SK-N-SH (cell line): Measurements from ENCODE around the gene LGR5. TPM values are rescaled to one million over a fixed set of nuclear protein-coding genes. Genes with fewer than 3 reads are reported as not detected.

Experiments used
- CTCF ChIA-PET: fragments of 300-600, 350-600 bp; formaldehyde crosslinking; extraction: SDS; loops from one replicate; lab custom pipeline; 2021; lab: Yijun Ruan, JAX
- POLR2A ChIA-PET: fragments of 350-600 bp; sonication (Branson Sonifier 250); formaldehyde crosslinking; extraction: SDS; loops from one replicate; lab custom pipeline; 2020; ENCODE audit warnings: antibody characterized with exemption, inconsistent platforms; lab: Yijun Ruan, JAX
- DNase-seq: peaks from one replicate; pipeline ENCODE4 v3.0.0; 2012
- H2AFZ ChIP-seq: fragments of 200-600 bp; sonication (generic); 2 replicates; pipeline ENCODE4 v1.8.1; 2016; ENCODE audit warnings: antibody characterized with exemption, mild to moderate bottlenecking, low read depth
- H3F3A ChIP-seq: fragments of 200-600 bp; sonication (generic); replicated peaks from 2 replicates; pipeline ENCODE3; 2016; ENCODE audit warnings: antibody characterized with exemption, mild to moderate bottlenecking; ENCODE audit not compliant: insufficient read depth
- H3K27ac ChIP-seq, 2 experiments: fragments of 200-500 bp in 1 of 2; fragments of 200-600 bp in 1 of 2; sonication (Bioruptor generic) in 1 of 2; sonication (generic), shearing (Covaris generic) in 1 of 2; 2 replicates each; pipeline versions ENCODE4 v1.5.1 to v1.6.1; 2014 to 2016; ENCODE audit warnings: low read depth in 2 of 2, inconsistent platforms in 1 of 2, low read length in 1 of 2, mild to moderate bottlenecking in 1 of 2, mixed read lengths in 1 of 2
- H3K27me3 ChIP-seq: fragments of 200-600 bp; sonication (generic), shearing (Covaris generic); 2 replicates; pipeline ENCODE4 v1.6.1; 2016; ENCODE audit warnings: mixed run types; ENCODE audit not compliant: insufficient read depth
- H3K36me3 ChIP-seq, 2 experiments: fragments of 200-500 bp in 1 of 2; fragments of 200-600 bp in 1 of 2; sonication (Bioruptor generic) in 1 of 2; sonication (generic) in 1 of 2; replicated peaks in 1 of 2; 2 replicates each; pipeline versions ENCODE3 to v1.5.1; 2014 to 2016; ENCODE audit warnings: low read length in 1 of 2, mild to moderate bottlenecking in 1 of 2; ENCODE audit not compliant: insufficient read depth in 2 of 2, control insufficient read depth in 1 of 2
- H3K4me1 ChIP-seq, 2 experiments: fragments of 200-500 bp in 1 of 2; fragments of 200-600 bp in 1 of 2; sonication (Bioruptor generic) in 1 of 2; sonication (generic), shearing (Covaris generic) in 1 of 2; 2 replicates each; pipeline versions ENCODE4 v1.5.1 to v1.6.1; 2014 to 2016; ENCODE audit warnings: low read depth in 1 of 2, low read length in 1 of 2, mixed run types in 1 of 2; ENCODE audit not compliant: insufficient read depth in 2 of 2, control insufficient read depth in 1 of 2
- H3K4me2 ChIP-seq: fragments of 200-600 bp; sonication (generic), shearing (Covaris generic); 2 replicates; pipeline ENCODE4 v1.6.1; 2017; ENCODE audit warnings: mixed run types
- H3K4me3 ChIP-seq, 2 experiments: fragments of 200-500 bp in 1 of 2; fragments of 200-600 bp in 1 of 2; sonication (Bioruptor generic) in 1 of 2; sonication (generic), shearing (Covaris generic) in 1 of 2; 2 replicates each; pipeline versions ENCODE4 v1.5.1 to v1.8.1; 2014 to 2016; ENCODE audit warnings: low read depth in 2 of 2, inconsistent platforms in 1 of 2, low read length in 1 of 2, mild to moderate bottlenecking in 1 of 2, mixed read lengths in 1 of 2, moderate library complexity in 1 of 2
- H3K79me2 ChIP-seq: fragments of 200-600 bp; sonication (generic); 2 replicates; pipeline ENCODE4 v1.8.1; 2017; ENCODE audit warnings: mild to moderate bottlenecking; ENCODE audit not compliant: insufficient read depth
- H3K9ac ChIP-seq: fragments of 200-600 bp; sonication (generic); 2 replicates; pipeline ENCODE4 v1.6.1; 2017; ENCODE audit warnings: mixed run types
- H3K9me2 ChIP-seq: fragments of 200-600 bp; sonication (generic); 2 replicates; pipeline ENCODE4 v1.6.1; 2017; ENCODE audit warnings: mixed run types
- H3K9me3 ChIP-seq: fragments of 200-600 bp; sonication (generic); 2 replicates; pipeline ENCODE4 v1.6.1; 2017; ENCODE audit warnings: mixed run types, mild to moderate bottlenecking, moderate library complexity
- H4K20me1 ChIP-seq: fragments of 200-600 bp; sonication (generic); 2 replicates; pipeline ENCODE4 v1.6.1; 2017; ENCODE audit warnings: mild to moderate bottlenecking, mixed run types; ENCODE audit not compliant: insufficient read depth
- CHD2 ChIP-seq: fragments of 150-350 bp; IDR thresholded peaks from 2 replicates; pipeline ENCODE4 v1.6.1; 2018; ENCODE audit warnings: low read length; ENCODE audit not compliant: partially characterized antibody
- EP300 ChIP-seq, 2 experiments: IDR thresholded peaks; 2 replicates each; pipeline versions ENCODE4 v1.4.0 to v1.6.1; 2012; ENCODE audit warnings: borderline replicate concordance in 1 of 2, low read depth in 1 of 2, low read length in 1 of 2
- EZH2phosphoT487 ChIP-seq: fragments of 200-600 bp; sonication (generic); IDR thresholded peaks from 2 replicates; pipeline ENCODE4 v1.6.1; 2017; ENCODE audit warnings: low read depth, mixed run types, mild to moderate bottlenecking, antibody characterized with exemption, moderate library complexity, borderline replicate concordance
- FOSL2 ChIP-seq: IDR thresholded peaks from 2 replicates; pipeline ENCODE4 v1.4.0; 2012; ENCODE audit warnings: low read depth, mild to moderate bottlenecking, moderate library complexity, borderline replicate concordance
- FOXJ3 ChIP-seq: sonication (generic); formaldehyde crosslinking; IDR thresholded peaks from 2 replicates; pipeline ENCODE4 v1.5.1; 2020; ENCODE audit warnings: mild to moderate bottlenecking, missing genetic modification reagents
- FOXM1 ChIP-seq: IDR thresholded peaks from 2 replicates; pipeline ENCODE4 v1.4.0; 2012; ENCODE audit warnings: low read depth, mild to moderate bottlenecking
- GABPA ChIP-seq: IDR thresholded peaks from 2 replicates; pipeline ENCODE4 v1.4.0; 2012; ENCODE audit warnings: low read depth, mild to moderate bottlenecking
- GATA2 ChIP-seq: sonication (generic); formaldehyde crosslinking; IDR thresholded peaks from 2 replicates; pipeline ENCODE4 v1.5.0; 2020; ENCODE audit warnings: mild to moderate bottlenecking, missing genetic modification reagents
- JUND ChIP-seq: IDR thresholded peaks from 2 replicates; pipeline ENCODE4 v1.4.0; 2012
- RAD21 ChIP-seq: IDR thresholded peaks from 2 replicates; pipeline ENCODE4 v1.6.1; 2012; ENCODE audit warnings: mild to moderate bottlenecking, low read length
- RCOR1 ChIP-seq: fragments of 150-350 bp; IDR thresholded peaks from 2 replicates; pipeline ENCODE4 v1.6.1; 2017; ENCODE audit warnings: antibody characterized with exemption, low read length
- RFX5 ChIP-seq: IDR thresholded peaks from 2 replicates; pipeline ENCODE4 v1.6.1; 2012; ENCODE audit warnings: mild to moderate bottlenecking, improper control_type of control experiment, low read length
- RXRA ChIP-seq: IDR thresholded peaks from 2 replicates; pipeline ENCODE4 v1.4.0; 2012; ENCODE audit warnings: low read depth, mild to moderate bottlenecking, borderline replicate concordance
- SIN3A ChIP-seq: IDR thresholded peaks from 2 replicates; pipeline ENCODE4 v1.6.1; 2012; ENCODE audit warnings: low read depth, mild to moderate bottlenecking, low read length, moderate library complexity, borderline replicate concordance
- TAF1 ChIP-seq: IDR thresholded peaks from 2 replicates; pipeline ENCODE4 v1.6.1; 2012; ENCODE audit warnings: low read depth, mild to moderate bottlenecking, low read length, moderate library complexity, borderline replicate concordance
- TEAD4 ChIP-seq: IDR thresholded peaks from 2 replicates; pipeline ENCODE4 v1.4.0; 2012; ENCODE audit warnings: mild to moderate bottlenecking, borderline replicate concordance; ENCODE audit not compliant: insufficient read depth
- YY1 ChIP-seq: IDR thresholded peaks from 2 replicates; pipeline ENCODE4 v1.4.0; 2012; ENCODE audit warnings: low read depth, mild to moderate bottlenecking
- WGBS: methylation state at CpG from one replicate; pipeline ENCODE4 v1.1.6; 2017; ENCODE audit warnings: low lambda C conversion rate; 5-methylcytosine and 5-hydroxymethylcytosine counted together
- polyA plus RNA-seq, 3 experiments: library from polyadenylated mRNA; depleted of rRNA; stranded (reverse); fragments of >200 nt; gene quantifications; 2 replicates each; pipeline ENCODE4 v1.2.3, GENCODE V29; 2012
- TF ChIP-seq, protein P1 (sequence below): fragments of 150-350 bp; IDR thresholded peaks from 2 replicates; pipeline ENCODE4 v1.6.1; 2016; ENCODE audit warnings: mild to moderate bottlenecking, low read depth, low read length
- TF ChIP-seq, protein P2 (sequence below): IDR thresholded peaks from 2 replicates; pipeline ENCODE4; 2012

The LGR5 gene
- polyA plus RNA-seq, 1 of the 3 experiments (the other 2 are of a cell fraction): 1.4 TPM

DNA sequence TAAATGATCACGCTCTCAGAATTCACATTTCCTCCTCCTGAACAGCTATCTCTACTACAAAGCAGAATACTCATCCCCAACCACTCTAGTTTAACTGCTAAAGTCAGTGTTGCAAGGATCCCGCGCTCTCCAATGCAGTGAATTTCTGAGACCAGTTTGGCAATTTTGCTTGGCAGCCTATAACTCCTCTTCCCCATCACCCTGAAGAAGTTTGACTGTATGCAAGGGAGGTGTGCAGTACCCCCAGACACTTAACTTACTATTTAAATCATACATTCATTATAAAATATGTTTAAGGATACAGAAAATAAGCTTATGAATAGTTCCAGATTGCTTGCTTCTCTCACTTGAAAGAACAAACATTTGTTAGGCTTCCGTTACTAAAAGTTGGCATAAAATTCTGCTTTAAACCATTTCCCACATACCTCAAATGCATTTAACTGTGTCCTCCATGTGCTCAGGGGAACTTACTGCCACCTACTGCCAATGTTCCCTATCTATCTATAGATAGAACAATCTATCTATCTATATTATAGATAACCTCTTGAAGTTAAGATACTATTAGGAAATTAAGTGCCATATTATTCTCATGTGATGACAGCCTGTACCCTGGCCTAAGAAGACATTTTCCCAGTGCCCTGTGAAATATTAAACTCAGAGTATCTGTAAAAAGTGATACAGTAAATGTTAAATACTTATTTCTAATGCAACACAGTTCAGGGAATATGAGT, 2.4 kb downstream of the LGR5 start:
- Histone ChIP-seq H3K4me3 (peak overlapping the region in 1 of 2 experiments; percentile 6; a peak in 1 of 4 replicates), H3K79me2 (no peaks in the 10 kb centered on the region), H3K27ac (no peak overlapping the region; a peak in 1 of 4 replicates), H3K4me2 (no peak overlapping the region), H3K36me3 (no peaks in the 10 kb centered on the region), H3K27me3 (peaks cover 30% of the 10 kb centered on the region), H4K20me1 (no peaks in the 10 kb centered on the region), H3K9me3 (no peaks in the 10 kb centered on the region), H3K9ac (no peak overlapping the region), H3K4me1 (peaks cover 8 to 21% of the 10 kb centered on the region in 2 experiments; a peak in 3 of 4 replicates), H3F3A (no peaks in the 10 kb centered on the region), H2AFZ (no peak overlapping the region), H3K9me2 (no peaks in the 10 kb centered on the region)
- ChIA-PET CTCF (interaction anchor here (0.9 to 3.4 kb wide), 10 partner anchors 13 to 195 kb away, joined by 3 to 13 read pairs (median 4); no protein-coding TSS in a partner anchor), POLR2A (no interaction called here)
- TF ChIP-seq, protein P1, sequence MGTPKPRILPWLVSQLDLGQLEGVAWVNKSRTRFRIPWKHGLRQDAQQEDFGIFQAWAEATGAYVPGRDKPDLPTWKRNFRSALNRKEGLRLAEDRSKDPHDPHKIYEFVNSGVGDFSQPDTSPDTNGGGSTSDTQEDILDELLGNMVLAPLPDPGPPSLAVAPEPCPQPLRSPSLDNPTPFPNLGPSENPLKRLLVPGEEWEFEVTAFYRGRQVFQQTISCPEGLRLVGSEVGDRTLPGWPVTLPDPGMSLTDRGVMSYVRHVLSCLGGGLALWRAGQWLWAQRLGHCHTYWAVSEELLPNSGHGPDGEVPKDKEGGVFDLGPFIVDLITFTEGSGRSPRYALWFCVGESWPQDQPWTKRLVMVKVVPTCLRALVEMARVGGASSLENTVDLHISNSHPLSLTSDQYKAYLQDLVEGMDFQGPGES: no peak
- no peak for TF ChIP-seq CHD2
- TF ChIP-seq EZH2phosphoT487: no peak
- no peak for TF ChIP-seq YY1
- peak; percentile 21; the same call in 1 of the 2 replicates for TF ChIP-seq RAD21
- WGBS: 81% methylated on average over 4 of the region's 4 CpGs
- DNase-seq: no peak

DNA sequence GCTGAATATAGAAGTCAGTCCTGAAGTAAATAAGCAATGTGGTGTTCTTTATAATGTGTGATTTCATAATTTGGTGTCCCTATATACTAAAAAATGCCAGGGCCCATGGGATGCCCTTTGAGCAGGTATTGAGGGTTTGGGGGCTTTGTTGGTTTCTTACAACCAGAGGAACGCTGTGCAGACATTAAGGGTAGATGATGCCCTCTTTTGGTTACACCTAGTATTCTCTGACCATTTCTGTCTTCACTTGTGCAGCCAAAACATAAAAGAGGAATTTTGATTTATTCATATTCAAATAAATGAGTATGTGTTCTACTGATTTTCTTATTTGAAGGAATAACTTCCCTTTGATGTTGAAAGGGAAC, 3.0 kb downstream of the LGR5 start:
- ChIA-PET POLR2A (no interaction called here), CTCF (interaction anchor here (0.8 to 3.4 kb wide), 10 partner anchors 12 to 1803 kb away, joined by 3 to 13 read pairs (median 4); no protein-coding TSS in a partner anchor)
- Histone ChIP-seq H3K4me1 (peaks cover 8 to 21% of the 10 kb centered on the region in 2 experiments; a peak in 3 of 4 replicates), H3K4me3 (no peak overlapping the region), H3K9me3 (no peaks in the 10 kb centered on the region), H2AFZ (no peak overlapping the region), H3K27ac (no peak overlapping the region), H3K9ac (no peak overlapping the region), H3K36me3 (peaks cover 0 to 1% of the 10 kb centered on the region in 2 experiments), H3K27me3 (peaks cover 30% of the 10 kb centered on the region), H3K9me2 (no peaks in the 10 kb centered on the region), H3K79me2 (no peaks in the 10 kb centered on the region), H4K20me1 (no peaks in the 10 kb centered on the region), H3F3A (no peaks in the 10 kb centered on the region), H3K4me2 (no peak overlapping the region)
- DNase-seq: no peak
- 41% methylated on average over 1 of the region's 1 CpG for WGBS
- TF ChIP-seq JUND (no peak), RXRA (no peak), RFX5 (no peak), RAD21 (peak; percentile 47)

DNA sequence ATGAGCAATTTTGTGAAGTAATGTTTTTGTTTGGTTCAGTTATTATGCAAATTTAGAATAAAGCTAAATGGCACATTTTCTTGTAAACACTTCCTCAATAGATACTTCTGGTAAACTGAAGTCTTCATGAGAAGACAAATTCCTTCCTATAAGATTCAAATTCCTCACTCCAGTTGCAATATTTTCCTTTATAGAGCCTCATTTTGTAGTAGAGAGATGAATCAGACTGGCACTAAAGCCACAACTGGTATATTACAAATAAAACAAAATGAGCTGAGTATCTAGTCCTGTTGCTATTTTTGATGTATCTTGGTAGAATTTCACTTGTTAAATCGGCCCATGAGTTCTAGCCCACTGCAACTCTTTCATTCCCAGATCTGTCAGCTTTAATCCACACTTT, 5.5 kb downstream of the LGR5 start:
- Histone ChIP-seq H2AFZ (no peak overlapping the region), H3K4me1 (peaks cover 5 to 12% of the 10 kb centered on the region in 2 experiments; a peak in 3 of 4 replicates), H3K9me3 (no peaks in the 10 kb centered on the region), H3K79me2 (no peaks in the 10 kb centered on the region), H3K4me2 (no peak overlapping the region), H3F3A (no peaks in the 10 kb centered on the region), H4K20me1 (no peaks in the 10 kb centered on the region), H3K4me3 (no peak overlapping the region), H3K9ac (no peak overlapping the region), H3K27ac (no peak overlapping the region), H3K27me3 (peaks cover 14% of the 10 kb centered on the region), H3K36me3 (peaks cover 0 to 2% of the 10 kb centered on the region in 2 experiments), H3K9me2 (no peaks in the 10 kb centered on the region)
- CTCF ChIA-PET: no interaction called here
- 13% methylated on average over 1 of the region's 1 CpG for WGBS
- POLR2A ChIA-PET: no interaction called here
- no peak for DNase-seq
- TF ChIP-seq CHD2 (no peak), EZH2phosphoT487 (no peak), RCOR1 (no peak), GATA2 (CRISPR knock-in tag) (no peak), FOXM1 (no peak), TEAD4 (no peak), RXRA (no peak), FOSL2 (no peak), GABPA (no peak), FOXJ3 (CRISPR knock-in tag) (no peak), SIN3A (no peak), EP300 (IDR thresholded peaks at IDR 0.05; ENCODE audit: borderline replicate concordance in 1 of 2, low read depth in 1 of 2, low read length in 1 of 2) (no peak), TAF1 (no peak)
- TF ChIP-seq, protein P2, sequence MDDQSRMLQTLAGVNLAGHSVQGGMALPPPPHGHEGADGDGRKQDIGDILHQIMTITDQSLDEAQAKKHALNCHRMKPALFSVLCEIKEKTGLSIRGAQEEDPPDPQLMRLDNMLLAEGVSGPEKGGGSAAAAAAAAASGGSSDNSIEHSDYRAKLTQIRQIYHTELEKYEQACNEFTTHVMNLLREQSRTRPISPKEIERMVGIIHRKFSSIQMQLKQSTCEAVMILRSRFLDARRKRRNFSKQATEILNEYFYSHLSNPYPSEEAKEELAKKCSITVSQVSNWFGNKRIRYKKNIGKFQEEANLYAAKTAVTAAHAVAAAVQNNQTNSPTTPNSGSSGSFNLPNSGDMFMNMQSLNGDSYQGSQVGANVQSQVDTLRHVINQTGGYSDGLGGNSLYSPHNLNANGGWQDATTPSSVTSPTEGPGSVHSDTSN: no peak
